Stomach (tissue), 9 donors: ENCODE measurements around the gene WWC2. TPM values are rescaled to one million over a fixed set of nuclear protein-coding genes. Genes with fewer than 3 reads are reported as not detected.
A peak's percentile ranks its signal among the peaks of the same experiment; 100 is the strongest.

ENCODE experiments used
- DNase-seq, 2 donors: peaks; one replicate each; pipeline versions ENCODE4 v3.0.0 to v3.0.0-alpha.2; 2013 to 2019
- H3K27ac ChIP-seq, 5 donors: fragments of 200-600 bp in 4 of 5; sonication (generic) in 4 of 5; one replicate each; pipeline ENCODE4 v1.5.1; 2013 to 2019; ENCODE audit warnings: mild to moderate bottlenecking in 1 of 5, moderate library complexity in 1 of 5
- H3K27me3 ChIP-seq, 3 donors: fragments of 200-600 bp; sonication (generic); one replicate each; pipeline ENCODE4 v1.5.1; 2017 to 2019; ENCODE audit warnings: mixed run types in 1 of 3
- H3K36me3 ChIP-seq, 4 donors: fragments of 200-600 bp; sonication (generic); 1 replicate in 3 of 4; 2 replicates in 1 of 4; pipeline ENCODE4 v1.5.1; 2016 to 2019
- H3K4me1 ChIP-seq, 4 donors: fragments of 200-600 bp; sonication (generic); one replicate each; pipeline ENCODE4 v1.5.1; 2016 to 2019
- H3K4me3 ChIP-seq, 4 donors: fragments of 200-600 bp; sonication (generic) in 3 of 4; one replicate each; pipeline ENCODE4 v1.5.1; 2016 to 2019; ENCODE audit warnings: mild to moderate bottlenecking in 1 of 4
- H3K9me3 ChIP-seq, 4 donors: fragments of 200-600 bp; sonication (generic); one replicate each; pipeline ENCODE4 v1.5.1; 2016 to 2019
- EP300 ChIP-seq: sonication (generic); formaldehyde crosslinking; IDR thresholded peaks from one replicate; pipeline ENCODE4 v1.6.1; 2017; ENCODE audit warnings: antibody characterized with exemption
- POLR2A ChIP-seq, 4 donors: fragments of 450-650 bp; IDR thresholded peaks; one replicate each; pipeline ENCODE4 v1.6.1; 2016; ENCODE audit warnings: antibody characterized with exemption in 4 of 4, control low read depth in 2 of 4, mild to moderate bottlenecking in 1 of 4, moderate library complexity in 1 of 4
- POLR2AphosphoS5 ChIP-seq, 3 donors: sonication (generic); formaldehyde crosslinking; IDR thresholded peaks; one replicate each; pipeline ENCODE4 v1.6.1; 2016; ENCODE audit warnings: antibody characterized with exemption in 3 of 3
- WGBS, 5 donors: extraction: QIAGEN DNeasy Blood & Tissue Kit in 3 of 5; methylation state at CpG; one replicate each; pipeline versions ENCODE4 v1.1.5 to v1.1.7; 2013 to 2018; 5-methylcytosine and 5-hydroxymethylcytosine counted together
- intact Hi-C: fragments of 100-400 bp; cut with DNase I; formaldehyde crosslinking; loops from one replicate; pipeline ENCODE4 v1.15.1; 2023; ENCODE audit warnings: low total_unique reads
- polyA plus RNA-seq, 3 donors: library from polyadenylated mRNA; stranded (reverse); fragments of 200-250 nt; gene quantifications; one replicate each; pipeline ENCODE4 v1.2.3, GENCODE V29; 2013
- total RNA-seq, 5 donors: library from RNA; depleted of rRNA; stranded (reverse); fragments of >200 nt; gene quantifications; one replicate each; pipeline versions ENCODE4 v1.1.0 to v1.2.3, GENCODE V29; 2014 to 2016
- TF ChIP-seq, protein P1 (sequence below), 7 experiments: fragments of 450-650 bp in 4 of 7; fragments of 200-600 bp in 3 of 7; sonication (generic) in 3 of 7; IDR thresholded peaks; one replicate each; pipeline ENCODE4 v1.5.1; 2016 to 2019; ENCODE audit warnings: antibody characterized with exemption in 7 of 7, control low read depth in 2 of 7, mild to moderate bottlenecking in 1 of 7
- donor health status: healthy with polysubstance abuse.
- donor health status: Bipolar disorder and iron deficiency.
- donor health status: healthy.

The WWC2 gene
- total and polyA plus RNA-seq, 8 donors: 2.6 to 59.1 (median 31.1) TPM

DNA sequence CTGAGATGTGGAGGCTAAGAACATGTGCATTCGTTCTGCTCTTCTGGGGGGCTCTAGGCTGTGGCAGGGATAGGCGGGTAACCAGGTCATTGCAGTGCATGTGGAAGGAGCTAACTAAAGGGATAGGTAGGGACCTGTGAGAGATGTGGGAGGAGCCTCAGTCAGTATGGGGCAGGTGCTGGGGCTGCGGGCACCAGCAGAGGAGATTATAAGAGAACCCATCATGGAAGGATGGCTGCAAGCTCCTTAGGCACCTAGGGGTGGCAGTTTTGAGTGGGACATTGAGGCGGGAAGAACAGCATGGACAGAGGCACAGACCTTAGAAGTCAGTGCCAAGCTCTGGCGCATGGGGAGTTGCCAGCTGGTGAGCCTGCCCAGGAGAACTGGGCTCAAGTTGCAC lies 213.8 kb downstream of the WWC2 start:
- intact Hi-C loops: no loop called here
- Histone ChIP-seq H3K36me3 (peaks cover 17 to 46% (median 40%) of the 10 kb centered on the region in 4 donors), H3K27ac (no peak overlapping the region), H3K4me1 (no peaks in the 10 kb centered on the region), H3K27me3 (no peaks in the 10 kb centered on the region), H3K9me3 (no peaks in the 10 kb centered on the region), H3K4me3 (no peak overlapping the region)
- 84 to 94% (median 87%) methylated on average over 5 of the region's 5 CpGs for WGBS, 5 donors
- DNase-seq: no peak
- TF ChIP-seq EP300: no peak
- TF ChIP-seq, protein P1, sequence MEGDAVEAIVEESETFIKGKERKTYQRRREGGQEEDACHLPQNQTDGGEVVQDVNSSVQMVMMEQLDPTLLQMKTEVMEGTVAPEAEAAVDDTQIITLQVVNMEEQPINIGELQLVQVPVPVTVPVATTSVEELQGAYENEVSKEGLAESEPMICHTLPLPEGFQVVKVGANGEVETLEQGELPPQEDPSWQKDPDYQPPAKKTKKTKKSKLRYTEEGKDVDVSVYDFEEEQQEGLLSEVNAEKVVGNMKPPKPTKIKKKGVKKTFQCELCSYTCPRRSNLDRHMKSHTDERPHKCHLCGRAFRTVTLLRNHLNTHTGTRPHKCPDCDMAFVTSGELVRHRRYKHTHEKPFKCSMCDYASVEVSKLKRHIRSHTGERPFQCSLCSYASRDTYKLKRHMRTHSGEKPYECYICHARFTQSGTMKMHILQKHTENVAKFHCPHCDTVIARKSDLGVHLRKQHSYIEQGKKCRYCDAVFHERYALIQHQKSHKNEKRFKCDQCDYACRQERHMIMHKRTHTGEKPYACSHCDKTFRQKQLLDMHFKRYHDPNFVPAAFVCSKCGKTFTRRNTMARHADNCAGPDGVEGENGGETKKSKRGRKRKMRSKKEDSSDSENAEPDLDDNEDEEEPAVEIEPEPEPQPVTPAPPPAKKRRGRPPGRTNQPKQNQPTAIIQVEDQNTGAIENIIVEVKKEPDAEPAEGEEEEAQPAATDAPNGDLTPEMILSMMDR (IDR thresholded peaks at IDR 0.05): no peak

DNA sequence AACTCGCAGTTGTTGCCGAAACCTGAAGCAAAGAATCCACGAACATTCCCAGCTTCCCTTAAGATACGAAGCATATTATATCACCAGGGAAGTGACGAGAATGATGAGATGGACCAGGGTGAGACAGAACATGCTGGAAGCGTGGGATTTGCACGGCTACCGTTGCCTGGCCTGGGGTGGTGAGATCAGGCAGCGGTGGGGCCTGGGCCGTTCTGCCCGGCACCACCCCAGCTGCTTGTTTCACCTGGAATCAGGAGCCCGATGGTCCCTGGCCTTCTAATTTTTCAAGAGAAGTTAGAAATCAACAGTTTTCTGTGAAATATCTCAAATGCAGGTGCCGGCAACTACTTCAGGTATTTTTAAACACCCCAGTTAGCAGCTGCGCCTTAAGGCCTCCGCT lies 215.3 kb downstream of the WWC2 start:
- Histone ChIP-seq H3K4me1 (peaks cover 0 to 5% (median 0%) of the 10 kb centered on the region in 4 donors), H3K36me3 (peaks cover 17 to 50% (median 41%) of the 10 kb centered on the region in 4 donors), H3K27ac (no peak overlapping the region), H3K9me3 (no peaks in the 10 kb centered on the region), H3K27me3 (no peaks in the 10 kb centered on the region), H3K4me3 (no peak overlapping the region)
- 93 to 97% (median 94%) methylated on average over 15 of the region's 15 CpGs for WGBS, 5 donors
- TF ChIP-seq POLR2A (IDR thresholded peaks at IDR 0.05): no peak
- no peak for TF ChIP-seq POLR2AphosphoS5 (IDR thresholded peaks at IDR 0.05)
- TF ChIP-seq EP300: no peak
- TF ChIP-seq, protein P1 (IDR thresholded peaks at IDR 0.05): no peak
- intact Hi-C loops: no loop called here
- no peak for DNase-seq

DNA sequence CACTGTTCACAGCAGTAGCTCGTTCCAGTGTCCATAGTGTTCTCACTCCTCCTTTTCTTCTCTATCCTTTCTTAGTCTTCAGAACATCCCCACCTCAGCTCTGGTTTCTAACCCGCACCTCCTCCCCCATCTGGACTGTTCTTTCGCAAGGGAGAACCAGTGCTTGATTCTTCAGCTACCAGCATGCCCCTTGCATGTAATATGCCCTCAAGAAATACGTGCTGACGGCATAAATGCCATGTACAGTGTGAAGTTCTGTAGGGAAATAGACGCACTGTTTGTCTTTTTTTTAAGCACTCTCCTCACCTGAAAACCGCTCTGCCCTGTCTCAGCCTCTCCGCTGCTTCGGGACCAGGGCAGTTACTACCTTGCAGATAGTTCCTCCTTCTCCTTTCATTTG lies 215.7 kb downstream of the WWC2 start:
- H3K4me1 ChIP-seq: peaks cover 0 to 5% (median 0%) of the 10 kb centered on the region in 4 donors
- DNase-seq: no peak
- H3K4me3 ChIP-seq: no peak overlapping the region
- WGBS, 5 donors: 87 to 95% (median 88%) methylated on average over 9 of the region's 9 CpGs
- intact Hi-C loops: no loop called here
- TF ChIP-seq, protein P1 (IDR thresholded peaks at IDR 0.05): no peak
- no peak for TF ChIP-seq POLR2A (IDR thresholded peaks at IDR 0.05)
- TF ChIP-seq POLR2AphosphoS5 (IDR thresholded peaks at IDR 0.05): no peak
- TF ChIP-seq EP300: no peak
- H3K36me3 ChIP-seq: peaks cover 17 to 50% (median 41%) of the 10 kb centered on the region in 4 donors
- no peaks in the 10 kb centered on the region for H3K27me3 ChIP-seq
- no peaks in the 10 kb centered on the region for H3K9me3 ChIP-seq
- no peak overlapping the region for H3K27ac ChIP-seq

DNA sequence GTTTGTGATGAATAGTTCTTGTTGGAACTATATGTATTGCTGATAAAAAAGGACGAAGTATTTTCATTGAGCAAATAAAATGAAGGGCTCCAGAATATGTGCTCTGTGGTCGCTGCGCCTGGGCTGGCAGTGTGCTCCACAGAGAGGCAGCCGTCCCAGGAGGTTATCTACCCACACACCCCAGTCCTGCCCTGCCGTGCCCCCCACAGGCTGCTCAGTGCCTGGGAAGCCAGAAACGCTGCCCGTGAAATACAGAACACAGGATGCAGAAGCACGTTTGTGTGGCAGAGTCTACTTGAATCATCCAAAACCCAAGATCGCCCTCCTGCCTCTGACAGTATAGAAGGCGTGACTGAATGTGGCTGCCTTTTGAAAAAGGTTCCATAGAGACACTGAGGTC lies 219.6 kb downstream of the WWC2 start:
- Histone ChIP-seq H3K4me3 (no peak overlapping the region), H3K36me3 (peaks cover 7 to 32% (median 23%) of the 10 kb centered on the region in 4 donors), H3K9me3 (no peaks in the 10 kb centered on the region), H3K27me3 (no peaks in the 10 kb centered on the region), H3K27ac (no peak overlapping the region), H3K4me1 (peaks cover 0 to 8% (median 4%) of the 10 kb centered on the region in 4 donors)
- TF ChIP-seq, protein P1 (IDR thresholded peaks at IDR 0.05): no peak
- no peak for TF ChIP-seq POLR2AphosphoS5 (IDR thresholded peaks at IDR 0.05)
- no peak for TF ChIP-seq EP300
- TF ChIP-seq POLR2A (IDR thresholded peaks at IDR 0.05): no peak
- WGBS, 5 donors: 34 to 54% (median 43%) methylated on average over 10 of the region's 10 CpGs
- DNase-seq: peak in 1 of 2 donors; percentile 39
- intact Hi-C loops: no loop called here
